Mucosa of descending colon (tissue), 3 donors: ENCODE data around the gene AGBL5. TPM values are rescaled to one million over a fixed set of nuclear protein-coding genes. Genes with fewer than 3 reads are reported as not detected.

Experiments
- ATAC-seq: fragments of 200-7000 bp; cut with Tn5 transposase; one replicate; pipeline ENCODE4 v1.9.1; 2020; ENCODE audit warnings: mild to moderate bottlenecking, moderate library complexity
- DNase-seq, 3 donors: peaks; one replicate each; pipeline ENCODE4 v3.0.0-alpha.2; 2020
- H3K36me3 ChIP-seq: fragments of 200-600 bp; one replicate; pipeline ENCODE4 v1.8.0; 2021; ENCODE audit warnings: low read depth, mild to moderate bottlenecking
- H3K4me1 ChIP-seq: fragments of 200-600 bp; one replicate; pipeline ENCODE4 v1.8.0; 2021; ENCODE audit warnings: low read depth, mild to moderate bottlenecking
- H3K4me3 ChIP-seq: fragments of 200-600 bp; one replicate; pipeline ENCODE4 v1.8.0; 2021; ENCODE audit warnings: mild to moderate bottlenecking
- H3K9me3 ChIP-seq: fragments of 200-600 bp; one replicate; pipeline ENCODE4 v1.8.0; 2021; ENCODE audit warnings: mild to moderate bottlenecking
- intact Hi-C, 2 donors: fragments of 100-400 bp; cut with DNase I in 1 of 2; cut with micrococcal nuclease in 1 of 2; formaldehyde crosslinking; loops; one replicate each; pipeline versions ENCODE4 v1.11.0 to v1.11.1; 2022; cut with DNase I, micrococcal nuclease
- total RNA-seq, 3 donors: library from RNA; stranded (reverse); fragmentation: NEBNext Ultra II Directional in 2 of 3; extraction: Animal tissue kit (Norgen Biotek cat#: 25700) in 2 of 3; gene quantifications; one replicate each; pipeline versions ENCODE4 v1.2.1 to v1.2.4, GENCODE V29; 2021 to 2023
- TF ChIP-seq, protein P1 (sequence below): fragments of 200-600 bp; IDR thresholded peaks from one replicate; pipeline ENCODE4 v1.8.0; 2022; ENCODE audit warnings: antibody characterized with exemption, mild to moderate bottlenecking
- donor health status: DM: no; HTN: no; CAD: no; lungs with moderate emphysema.
- donor health status: DM: no; HTN: no; CAD: no.
- donor health status: DM: no; HTN: yes; CAD: no.

Gene AGBL5
- total RNA-seq, 3 donors from 2014 or later, result 16.7 to 20.0 (median 19.2) TPM

DNA sequence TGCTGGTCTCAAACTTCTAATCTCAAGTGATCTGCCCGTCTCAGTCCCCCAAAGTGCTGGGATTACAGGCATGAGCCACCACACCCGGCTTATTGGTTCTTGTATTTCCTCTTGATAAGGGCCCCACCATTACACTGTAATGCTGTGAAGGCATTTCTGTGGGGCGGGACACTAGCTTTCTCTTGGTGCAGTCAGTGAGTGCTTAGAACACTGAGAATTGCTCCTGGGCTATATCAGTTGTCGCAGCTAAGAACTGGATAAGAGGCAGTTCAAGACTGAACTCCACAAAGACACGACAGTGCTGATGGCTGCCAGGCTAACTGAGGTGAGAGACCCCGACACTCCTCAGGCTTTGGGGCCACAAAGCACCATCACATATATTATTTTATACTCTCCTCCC, 37.2 kb downstream of the AGBL5 start:
- TF ChIP-seq, protein P1, sequence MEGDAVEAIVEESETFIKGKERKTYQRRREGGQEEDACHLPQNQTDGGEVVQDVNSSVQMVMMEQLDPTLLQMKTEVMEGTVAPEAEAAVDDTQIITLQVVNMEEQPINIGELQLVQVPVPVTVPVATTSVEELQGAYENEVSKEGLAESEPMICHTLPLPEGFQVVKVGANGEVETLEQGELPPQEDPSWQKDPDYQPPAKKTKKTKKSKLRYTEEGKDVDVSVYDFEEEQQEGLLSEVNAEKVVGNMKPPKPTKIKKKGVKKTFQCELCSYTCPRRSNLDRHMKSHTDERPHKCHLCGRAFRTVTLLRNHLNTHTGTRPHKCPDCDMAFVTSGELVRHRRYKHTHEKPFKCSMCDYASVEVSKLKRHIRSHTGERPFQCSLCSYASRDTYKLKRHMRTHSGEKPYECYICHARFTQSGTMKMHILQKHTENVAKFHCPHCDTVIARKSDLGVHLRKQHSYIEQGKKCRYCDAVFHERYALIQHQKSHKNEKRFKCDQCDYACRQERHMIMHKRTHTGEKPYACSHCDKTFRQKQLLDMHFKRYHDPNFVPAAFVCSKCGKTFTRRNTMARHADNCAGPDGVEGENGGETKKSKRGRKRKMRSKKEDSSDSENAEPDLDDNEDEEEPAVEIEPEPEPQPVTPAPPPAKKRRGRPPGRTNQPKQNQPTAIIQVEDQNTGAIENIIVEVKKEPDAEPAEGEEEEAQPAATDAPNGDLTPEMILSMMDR, result no peak
- DNase-seq (no peak), ATAC-seq (no peak)
- peaks cover 21% of the 10 kb centered on the region for H3K4me1 ChIP-seq
- H3K4me3 ChIP-seq, result no peak overlapping the region
- no peaks in the 10 kb centered on the region for H3K9me3 ChIP-seq
- no peaks in the 10 kb centered on the region for H3K36me3 ChIP-seq
- intact Hi-C loops, result loop anchor here in 1 of 2 donors (10.0 kb wide), 2 partner anchors 54 to 124 kb away; partner anchors contain the start of gene TMEM214

DNA sequence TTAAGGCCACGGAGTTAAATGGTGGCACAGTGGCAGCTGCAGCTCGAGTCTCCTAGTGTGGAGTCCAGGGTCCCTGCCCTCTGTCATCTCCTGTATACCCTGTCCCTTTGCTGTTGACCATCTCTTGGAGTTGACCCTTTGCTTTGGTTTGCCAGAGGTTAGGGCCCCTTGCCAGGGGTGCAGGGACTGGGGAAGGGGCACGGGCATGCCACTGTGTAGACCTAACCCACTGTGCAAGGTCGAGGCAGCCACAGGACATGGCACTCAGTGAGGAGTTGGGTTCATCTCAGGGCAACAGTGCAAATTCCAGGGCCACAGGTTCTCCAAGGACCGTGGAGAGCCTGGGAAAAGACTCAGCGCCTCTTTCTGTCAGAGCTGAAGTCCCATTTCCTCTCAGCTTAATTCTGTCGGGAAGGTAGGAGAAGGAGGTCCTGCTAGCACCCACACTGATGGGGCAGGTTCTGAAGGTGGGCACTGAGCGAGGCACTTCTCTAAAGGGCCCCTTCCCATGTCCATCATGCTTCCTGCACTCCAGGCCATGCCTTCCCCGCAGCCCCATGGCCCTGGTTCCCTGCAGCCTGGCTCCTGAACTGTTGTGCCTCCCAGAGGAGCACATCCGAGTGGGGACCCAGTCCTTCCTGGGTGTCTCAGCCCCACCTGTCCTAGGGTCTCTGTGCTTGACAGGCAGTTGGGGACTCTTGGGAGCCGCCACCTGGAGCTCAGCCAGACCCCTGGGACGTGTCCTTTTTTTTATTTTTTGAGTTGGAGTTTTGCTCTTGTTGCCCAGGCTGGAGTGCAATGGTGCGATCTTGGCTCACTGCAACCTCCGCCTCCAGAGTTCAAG, 37.9 kb downstream of the AGBL5 start:
- intact Hi-C loops, result loop anchor here in 1 of 2 donors (10.0 kb wide), 2 partner anchors 55 to 125 kb away; partner anchors contain the start of gene TMEM214
- TF ChIP-seq, protein P1, result no peak
- H3K36me3 ChIP-seq, result no peaks in the 10 kb centered on the region
- peaks cover 21% of the 10 kb centered on the region for H3K4me1 ChIP-seq
- no peaks in the 10 kb centered on the region for H3K9me3 ChIP-seq
- H3K4me3 ChIP-seq, result no peak overlapping the region
- ATAC-seq (no peak), DNase-seq (no peak)

DNA sequence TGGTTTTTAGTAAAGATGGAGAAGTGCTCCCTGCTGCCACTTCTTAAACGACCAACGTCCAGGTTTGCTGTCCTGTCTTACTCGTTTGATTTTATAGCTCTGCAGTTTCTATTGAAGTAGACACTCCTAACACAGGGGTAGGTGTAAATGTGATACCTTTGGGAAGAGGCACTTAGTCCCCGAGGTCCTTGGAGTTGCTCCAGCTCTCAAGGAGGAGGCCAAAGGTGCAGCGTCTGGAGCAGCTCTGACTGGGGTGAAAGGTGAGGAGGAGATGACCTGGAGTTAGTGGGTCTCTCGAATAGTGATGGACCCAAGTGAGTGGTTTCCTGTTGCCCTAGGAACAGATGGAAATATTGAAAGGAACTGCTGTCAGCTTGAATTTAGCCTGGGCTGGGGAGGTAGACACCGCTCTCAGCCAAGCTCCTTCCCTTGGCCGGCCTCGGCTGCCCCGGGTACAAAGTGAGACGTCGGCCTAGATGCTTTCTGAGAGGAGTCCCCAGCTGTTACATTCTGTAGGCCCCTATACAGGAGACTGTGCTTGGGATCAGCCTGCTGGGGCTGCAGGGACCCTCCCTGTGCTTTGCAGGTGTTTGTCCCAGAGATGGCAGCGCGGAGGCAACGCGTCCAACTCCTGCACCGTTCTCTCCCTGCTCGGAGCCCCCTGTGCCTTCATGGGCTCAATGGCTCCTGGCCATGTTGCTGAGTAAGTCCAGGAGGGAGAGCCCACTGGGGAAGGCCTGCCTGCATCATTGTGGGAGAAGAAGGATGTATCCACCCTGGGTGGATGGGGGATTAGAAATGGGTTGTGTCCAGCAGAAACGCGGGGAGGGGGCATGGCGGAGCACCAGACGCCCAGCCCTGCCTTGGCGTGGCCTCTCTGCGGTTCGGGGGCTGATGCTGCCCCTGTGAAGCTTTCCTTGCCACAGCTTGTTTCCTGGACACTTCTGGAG, 40.6 kb downstream of the AGBL5 start:
- Histone ChIP-seq H3K36me3 (no peaks in the 10 kb centered on the region), H3K4me3 (no peak overlapping the region), H3K9me3 (no peaks in the 10 kb centered on the region), H3K4me1 (peaks cover 18% of the 10 kb centered on the region)
- TF ChIP-seq, protein P1, result no peak
- DNase-seq, result no peak
- no peak for ATAC-seq
- intact Hi-C loops, result loop anchor here (10.0 kb wide), 3 partner anchors 113 to 193 kb away; partner anchors contain the start of genes ATRAID (in 1 of the 2), CAD (in 1 of the 2), SLC5A6 (in 1 of the 2) and TRIM54 (in 1 of the 2)

DNA sequence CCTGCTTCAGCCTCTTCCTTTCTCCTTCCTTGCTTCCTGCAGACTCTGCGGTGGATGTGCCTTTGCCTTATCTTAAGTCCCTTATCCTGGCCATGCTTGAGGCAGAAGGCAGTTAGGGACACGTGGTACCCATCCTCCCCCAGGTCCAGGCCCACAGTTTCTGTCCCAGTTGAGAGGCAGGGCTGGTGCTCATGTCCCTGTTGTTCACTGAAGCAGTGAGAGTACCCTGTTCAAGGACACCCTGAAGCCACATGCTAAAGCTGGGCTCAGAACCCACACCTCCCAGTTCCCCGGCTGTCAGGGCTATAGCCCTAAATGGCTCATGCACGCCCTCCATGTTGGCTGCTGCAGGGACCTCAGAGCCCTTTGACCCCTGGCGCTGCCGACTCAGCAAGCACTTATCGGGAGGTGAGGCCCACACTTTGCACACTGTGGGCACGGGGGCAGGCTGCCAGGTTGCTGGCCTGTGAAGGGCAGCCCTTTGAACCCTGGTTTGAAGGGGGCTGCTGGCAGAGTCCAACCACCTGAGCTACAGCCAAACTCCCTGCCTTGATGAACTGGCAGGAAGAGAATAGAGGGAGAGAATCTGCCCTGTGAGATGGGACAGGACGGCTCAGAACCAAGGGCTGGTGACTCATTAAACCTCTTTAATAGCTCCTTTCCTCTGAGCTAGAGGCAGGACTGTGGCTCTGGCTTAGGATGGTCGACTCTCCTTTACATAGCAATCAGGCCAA, 41.4 kb downstream of the AGBL5 start:
- peak; percentile 54 for ATAC-seq
- intact Hi-C loops, result loop anchor here (10.0 kb wide), 3 partner anchors 112 to 192 kb away; partner anchors contain the start of genes ATRAID (in 1 of the 2), CAD (in 1 of the 2), SLC5A6 (in 1 of the 2) and TRIM54 (in 1 of the 2)
- peak in 2 of 3 donors; percentile 27 to 58 for DNase-seq
- Histone ChIP-seq H3K36me3 (no peaks in the 10 kb centered on the region), H3K4me3 (no peak overlapping the region), H3K4me1 (peaks cover 10% of the 10 kb centered on the region), H3K9me3 (no peaks in the 10 kb centered on the region)
- TF ChIP-seq, protein P1, result no peak
